Suppressor macrophage treated with lipopolysaccharide for 4 hours (primary cell): ENCODE results near the gene ZAR1.

Source experiments
- DNase-seq: peaks from one replicate; pipeline ENCODE4 v3.0.0-alpha.2; 2020

The ZAR1 gene

DNA sequence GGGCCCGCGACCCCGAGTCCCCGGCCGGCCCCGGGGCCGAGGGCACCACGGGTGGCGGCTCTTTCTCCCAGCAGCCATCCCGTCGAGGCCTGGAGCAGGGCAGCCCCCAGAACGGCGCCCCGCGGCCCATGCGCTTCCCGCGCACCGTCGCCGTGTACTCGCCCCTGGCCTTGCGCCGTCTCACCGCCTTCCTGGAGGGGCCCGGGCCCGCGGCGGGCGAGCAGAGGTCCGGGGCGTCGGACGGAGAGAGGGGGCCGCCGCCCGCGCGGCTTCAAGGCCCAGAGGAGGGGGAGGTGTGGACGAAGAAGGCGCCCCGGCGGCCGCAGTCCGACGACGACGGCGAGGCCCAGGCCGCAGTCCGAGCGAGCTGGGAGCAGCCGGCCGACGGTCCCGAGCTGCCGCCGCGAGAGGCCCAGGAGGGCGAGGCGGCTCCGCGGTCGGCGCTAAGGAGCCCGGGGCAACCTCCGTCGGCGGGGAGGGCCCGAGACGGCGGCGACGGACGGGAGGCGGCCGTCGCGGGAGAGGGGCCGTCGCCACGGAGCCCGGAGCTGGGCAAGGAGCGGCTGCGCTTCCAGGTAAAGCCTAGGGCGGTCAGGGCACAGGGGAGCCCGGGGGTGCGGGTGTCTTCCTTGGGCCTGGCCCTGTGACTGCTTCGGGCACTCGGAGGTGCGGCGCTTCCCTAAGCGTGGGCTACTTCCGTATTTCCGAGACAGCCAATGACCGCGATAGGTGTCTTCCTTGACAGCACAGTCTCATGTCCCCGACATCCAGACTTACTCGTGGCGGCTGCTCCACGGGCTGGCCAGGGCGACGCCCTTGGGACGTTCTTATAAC lies 845 bp downstream of the ZAR1 start:
- DNase-seq: no peak

DNA sequence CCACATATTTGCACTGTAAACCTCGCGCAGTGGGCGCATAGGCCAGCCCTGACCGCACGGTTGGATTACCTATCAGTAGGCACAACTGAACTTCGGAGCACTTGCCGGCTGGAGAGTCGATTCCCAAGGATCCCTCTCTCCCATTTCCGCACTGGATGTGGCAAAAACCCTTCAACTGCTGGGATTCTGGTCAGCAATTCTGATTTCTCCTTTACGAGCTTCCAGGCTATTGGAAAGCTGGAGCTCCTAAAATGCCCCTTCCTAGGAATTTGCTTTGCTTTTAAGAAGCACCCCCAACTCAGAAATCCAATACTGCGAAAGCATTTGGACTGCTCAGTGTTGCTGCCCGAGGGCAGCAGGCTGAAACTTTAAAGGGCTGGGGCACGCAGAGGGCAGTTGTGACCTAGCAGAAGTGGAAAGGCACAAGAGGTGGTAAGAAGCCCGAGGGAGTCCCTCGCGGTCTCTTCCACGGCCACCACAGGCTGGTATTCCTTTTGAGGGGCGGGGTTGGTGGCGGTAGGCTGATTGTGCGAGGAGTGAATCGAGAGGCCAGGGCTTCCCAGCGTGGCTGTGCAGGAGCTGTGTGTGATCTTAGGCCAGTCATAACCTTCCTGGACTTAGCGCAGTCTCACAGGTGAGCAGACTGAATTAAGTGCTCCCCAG lies 1.6 kb downstream of the ZAR1 start:
- DNase-seq: no peak

DNA sequence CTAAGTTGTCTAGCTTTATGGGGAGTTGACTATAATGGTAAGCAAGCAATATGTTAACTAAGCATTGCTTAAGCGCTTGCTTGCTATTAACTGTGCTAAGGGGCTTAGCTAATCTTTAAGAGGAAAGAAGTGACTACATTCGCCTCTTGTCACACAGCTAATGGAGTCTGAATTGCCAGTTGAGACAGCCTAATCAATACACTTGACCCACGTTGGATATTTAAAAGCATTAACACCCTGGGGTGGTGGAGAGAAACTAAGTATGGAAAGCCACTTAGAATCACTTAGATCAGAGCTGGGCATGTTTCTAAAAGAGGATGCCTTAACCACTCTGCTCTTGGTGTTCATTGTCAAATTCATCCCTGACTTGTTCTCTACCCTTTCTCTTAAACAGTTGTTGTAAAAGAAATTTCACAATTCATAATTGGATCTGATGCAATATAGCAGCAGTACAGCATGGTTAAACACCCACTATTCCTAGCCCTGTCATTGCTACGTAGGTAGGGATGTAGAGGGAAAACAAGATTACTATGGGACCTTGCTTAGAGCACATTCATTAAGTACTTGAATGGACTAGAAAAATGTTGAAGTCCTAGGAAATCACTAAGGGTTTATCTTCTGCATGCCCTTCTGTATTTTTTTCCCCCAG lies 3.5 kb downstream of the ZAR1 start:
- no peak for DNase-seq

DNA sequence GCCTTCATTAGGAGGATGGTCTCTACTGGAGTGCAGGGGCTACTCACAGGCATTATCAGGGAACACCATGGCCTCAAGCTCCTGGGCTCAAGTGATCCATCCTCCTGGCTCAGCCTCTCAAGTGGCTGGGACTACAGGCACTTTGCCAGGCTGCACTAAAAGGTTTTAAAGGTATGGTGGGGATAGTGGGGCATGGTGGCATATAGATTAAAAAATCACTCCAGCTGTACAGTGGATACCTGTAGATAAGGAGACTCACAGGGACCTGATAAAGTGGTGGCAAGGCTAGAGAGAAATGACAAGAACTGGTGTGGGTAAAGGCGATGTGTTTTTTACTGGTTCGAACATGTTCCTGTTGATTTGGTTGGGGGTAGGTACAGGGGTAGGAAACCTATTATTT lies 5.9 kb downstream of the ZAR1 start:
- no peak for DNase-seq

DNA sequence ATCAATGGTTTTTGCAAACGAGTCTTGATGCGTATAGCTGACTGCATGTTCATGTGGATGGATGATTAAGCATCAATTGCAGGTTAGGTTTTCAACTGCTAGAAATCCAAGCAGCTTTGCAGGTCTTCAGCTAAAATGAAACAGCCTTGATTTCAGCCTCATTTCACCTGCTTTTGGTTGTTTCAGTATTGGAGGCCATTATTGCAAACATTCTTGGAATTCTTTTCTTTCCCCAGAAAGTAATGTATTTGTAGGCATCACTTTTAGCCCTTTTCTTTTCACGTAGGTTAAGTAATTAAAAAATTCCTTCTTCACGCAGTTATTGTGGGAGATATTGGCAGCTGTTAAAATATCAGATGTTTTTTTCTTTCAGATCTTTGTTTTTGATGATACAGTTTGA lies 8.8 kb downstream of the ZAR1 start:
- DNase-seq: no peak

DNA sequence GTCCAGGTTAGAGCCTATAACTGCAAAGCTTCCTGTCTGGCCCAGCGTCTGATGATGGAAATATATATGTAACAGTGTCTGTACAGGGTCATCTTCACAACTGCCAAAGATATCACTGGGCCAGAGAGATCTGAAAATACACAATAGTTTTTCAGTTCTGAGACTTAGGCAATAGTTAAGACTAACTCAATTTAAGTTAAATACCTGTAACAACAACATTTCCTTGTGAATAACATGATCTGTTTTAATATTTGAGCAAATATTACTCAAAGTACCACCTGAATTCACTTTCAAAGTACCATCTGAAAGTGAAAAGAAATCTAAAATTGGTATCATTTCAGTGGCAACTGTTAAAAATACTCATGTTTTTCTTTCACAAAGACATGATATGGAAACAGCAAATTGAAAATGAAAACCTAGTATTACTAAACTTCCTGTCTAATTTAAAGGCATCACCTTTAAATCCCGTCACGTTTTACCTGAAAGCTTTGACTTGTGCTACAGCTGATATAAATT lies 9.6 kb downstream of the ZAR1 start:
- DNase-seq: no peak

DNA sequence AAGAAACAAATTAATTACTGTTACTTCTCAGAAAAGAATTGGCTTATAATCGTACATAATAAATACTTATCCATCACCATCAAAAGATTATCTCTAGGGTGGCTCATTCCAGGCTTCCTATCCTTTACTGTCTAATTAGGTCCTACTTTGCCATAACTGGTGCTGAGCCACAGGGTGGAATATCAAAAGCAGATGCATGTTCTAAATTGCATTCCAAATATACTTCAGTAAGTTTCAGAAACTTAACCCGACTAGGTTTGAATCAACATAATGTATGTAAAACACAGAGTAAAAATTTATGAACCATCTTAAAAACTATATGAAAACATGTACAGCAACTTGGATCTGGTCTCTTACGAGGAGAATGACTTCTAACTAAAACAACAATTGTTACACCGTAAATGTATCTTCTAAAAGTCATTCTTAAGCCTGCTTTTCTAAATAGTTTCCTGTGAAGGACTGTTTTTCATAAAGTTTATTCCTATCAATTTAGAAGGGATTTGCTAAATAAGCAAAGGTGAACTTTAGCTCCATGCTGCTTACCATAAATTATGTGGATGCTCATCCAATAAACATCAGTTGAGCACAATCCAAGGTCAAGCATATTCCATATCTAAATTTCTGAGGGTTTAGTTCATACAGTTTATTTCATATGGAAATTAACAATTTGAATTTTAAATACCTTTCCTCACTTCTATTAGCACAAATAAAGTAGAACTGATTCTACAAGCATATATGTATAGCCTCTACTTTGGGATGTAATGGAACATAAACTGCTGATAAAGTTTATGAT lies 13.4 kb downstream of the ZAR1 start:
- no peak for DNase-seq

DNA sequence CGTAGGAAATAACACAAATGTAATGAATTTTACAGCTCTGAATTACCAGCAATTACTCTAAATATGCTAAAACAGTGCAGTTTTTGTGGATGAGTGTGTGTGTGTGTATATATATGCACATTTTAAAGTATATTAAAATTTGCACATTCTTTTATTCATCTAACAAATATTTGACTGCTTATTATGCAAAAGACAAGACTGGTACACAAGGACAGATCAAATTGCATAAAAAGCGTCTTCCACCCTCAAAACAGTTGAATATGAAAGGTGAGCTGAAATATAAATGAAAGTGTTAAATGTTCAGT lies 13.9 kb downstream of the ZAR1 start:
- DNase-seq: no peak

DNA sequence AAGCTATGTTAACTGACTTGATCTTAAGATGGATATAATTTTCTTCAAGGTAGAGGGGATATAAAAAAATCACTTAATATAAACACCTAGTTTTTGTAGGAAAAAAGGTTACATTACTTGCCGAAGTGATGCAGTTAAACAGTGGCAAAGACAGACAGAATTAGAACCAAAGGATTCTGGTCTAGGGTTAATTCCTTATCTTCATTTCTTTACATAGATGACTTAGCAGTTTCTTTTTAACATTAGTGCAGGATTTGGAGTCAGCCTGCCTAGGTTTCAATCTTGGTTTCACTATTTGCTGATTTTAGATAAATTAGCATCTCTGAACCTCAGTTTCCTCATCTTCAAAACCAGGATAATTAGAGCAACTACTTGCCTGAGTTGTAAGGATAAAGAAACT lies 14.3 kb downstream of the ZAR1 start:
- DNase-seq: no peak

DNA sequence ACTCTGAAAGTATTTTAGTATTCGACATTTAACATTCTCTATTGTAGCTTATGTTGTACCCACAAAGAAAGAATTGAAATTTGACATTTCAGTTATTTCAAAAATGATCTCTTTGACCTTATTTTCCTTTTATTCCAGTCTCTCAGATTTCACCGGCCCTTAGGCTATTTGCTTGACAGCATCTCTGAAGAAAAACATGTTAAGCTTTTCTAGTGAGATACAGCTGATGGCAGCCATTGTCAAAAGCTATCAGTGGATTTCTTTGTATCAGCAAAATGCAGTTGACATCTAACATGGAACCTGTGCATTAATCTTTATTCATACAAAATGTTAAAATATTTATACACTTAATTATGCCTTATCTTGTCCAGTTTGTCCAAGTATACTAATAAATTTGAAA lies 16.7 kb downstream of the ZAR1 start:
- no peak for DNase-seq

DNA sequence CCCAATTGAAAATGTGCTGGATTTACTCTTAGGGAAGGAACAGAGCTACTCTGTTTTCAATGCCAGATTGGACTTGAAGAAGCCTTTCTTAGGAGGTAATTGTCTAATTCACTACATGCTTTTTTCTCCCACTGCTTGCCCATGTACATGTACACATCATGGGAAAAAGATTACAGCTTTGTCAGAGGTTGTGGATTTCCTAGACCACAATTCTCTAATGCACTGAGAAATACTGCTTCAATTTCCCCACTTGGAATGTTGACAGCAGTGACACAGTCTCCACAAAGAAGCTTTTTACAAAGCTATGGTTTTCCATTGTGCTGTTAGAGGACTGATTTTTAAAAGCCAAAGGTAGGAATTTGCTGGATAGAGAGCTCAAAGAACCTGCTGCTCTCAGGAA lies 19.5 kb downstream of the ZAR1 start:
- no peak for DNase-seq

DNA sequence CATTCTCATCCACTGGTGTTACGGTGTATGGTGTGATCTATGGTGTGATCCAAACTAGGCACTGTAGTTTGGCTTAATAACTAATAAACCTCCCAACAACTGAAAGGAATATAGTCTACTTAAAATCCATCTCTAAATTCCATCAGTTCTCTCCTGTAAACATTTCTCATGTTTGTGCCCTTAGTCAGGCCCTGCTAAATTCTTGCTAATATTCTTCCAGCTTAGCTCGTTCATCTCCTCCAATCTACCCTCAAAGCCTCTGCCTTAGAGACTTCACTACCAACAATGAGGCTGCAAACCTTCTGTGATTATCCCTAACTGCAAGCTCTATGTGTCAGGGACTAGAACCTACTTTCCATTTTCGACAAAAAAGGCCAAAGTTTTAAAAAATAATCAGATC lies 28.1 kb downstream of the ZAR1 start:
- no peak for DNase-seq

DNA sequence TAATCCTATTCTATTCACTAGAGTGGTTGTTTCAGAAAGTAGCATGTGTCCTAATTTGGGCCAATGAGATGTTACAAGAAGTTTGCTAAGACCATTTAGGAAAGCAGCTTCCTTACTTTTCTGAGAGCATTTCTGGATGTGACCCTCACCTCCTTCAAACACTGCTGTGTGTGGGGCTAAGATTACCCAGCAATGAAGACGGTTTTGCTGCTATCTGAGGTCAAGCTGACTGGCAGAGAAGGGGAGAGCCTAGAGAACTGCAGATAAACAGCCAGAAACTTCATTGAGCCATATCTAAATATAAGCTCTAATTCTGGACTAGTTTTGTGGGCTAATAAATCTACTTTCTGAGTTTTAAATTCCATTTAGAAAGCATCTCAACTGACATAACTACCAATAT lies 36.4 kb downstream of the ZAR1 start:
- no peak for DNase-seq

DNA sequence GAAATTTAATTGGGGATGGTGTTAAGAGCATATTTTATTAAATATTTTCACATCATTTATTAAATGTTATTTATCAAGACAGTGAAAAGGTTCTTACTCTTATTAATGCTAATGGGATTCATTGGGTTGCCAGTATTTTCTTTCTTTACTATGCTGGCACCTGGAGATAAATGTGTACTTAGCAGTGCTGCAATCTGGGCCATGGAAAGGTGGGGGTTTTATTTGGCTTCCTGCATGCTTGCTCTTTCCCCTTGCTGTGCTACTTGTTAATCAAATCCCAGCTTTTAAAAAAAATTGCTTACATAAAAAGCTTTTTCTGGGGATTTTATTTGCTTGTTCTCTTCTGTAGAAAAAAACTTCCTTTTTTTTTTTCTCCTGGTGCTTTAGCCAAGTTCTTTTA lies 48.3 kb downstream of the ZAR1 start:
- DNase-seq: no peak

DNA sequence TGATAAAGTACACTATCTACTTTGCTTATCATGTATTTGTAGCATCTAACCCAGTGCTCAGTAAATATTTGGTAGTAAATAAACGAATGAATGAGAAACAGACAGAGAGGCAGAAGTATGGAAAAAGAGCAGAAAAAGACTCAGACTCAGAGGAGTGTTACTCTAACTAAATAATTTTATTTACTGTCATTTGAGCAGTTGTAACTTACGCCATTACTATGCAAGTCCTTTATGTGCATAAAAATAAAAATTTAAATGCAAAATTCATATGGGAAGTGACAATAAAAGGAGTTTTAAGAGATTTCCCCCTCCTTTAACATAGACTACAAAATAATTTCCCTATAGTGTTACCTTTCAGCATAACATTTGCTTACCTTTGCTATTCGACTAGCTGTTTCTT lies 49.5 kb downstream of the ZAR1 start:
- no peak for DNase-seq

DNA sequence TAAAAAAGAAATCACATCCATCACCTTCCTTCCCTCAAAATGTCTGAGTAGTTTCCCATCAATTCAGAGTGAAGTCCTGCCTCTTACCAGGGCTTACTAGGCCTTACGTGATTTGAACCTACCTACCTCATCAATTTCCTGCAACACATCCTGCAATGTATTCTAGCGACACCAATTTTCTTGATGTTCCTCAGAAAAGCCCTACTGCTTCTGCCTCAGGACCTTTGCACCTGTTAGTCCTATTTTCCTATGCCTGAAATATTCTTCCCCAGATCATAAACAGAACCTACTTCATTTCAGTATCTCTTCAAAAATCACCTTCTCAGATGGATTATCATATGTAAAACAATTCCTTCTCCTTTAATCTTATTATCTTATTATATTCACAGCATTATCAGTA lies 52.8 kb downstream of the ZAR1 start:
- no peak for DNase-seq

DNA sequence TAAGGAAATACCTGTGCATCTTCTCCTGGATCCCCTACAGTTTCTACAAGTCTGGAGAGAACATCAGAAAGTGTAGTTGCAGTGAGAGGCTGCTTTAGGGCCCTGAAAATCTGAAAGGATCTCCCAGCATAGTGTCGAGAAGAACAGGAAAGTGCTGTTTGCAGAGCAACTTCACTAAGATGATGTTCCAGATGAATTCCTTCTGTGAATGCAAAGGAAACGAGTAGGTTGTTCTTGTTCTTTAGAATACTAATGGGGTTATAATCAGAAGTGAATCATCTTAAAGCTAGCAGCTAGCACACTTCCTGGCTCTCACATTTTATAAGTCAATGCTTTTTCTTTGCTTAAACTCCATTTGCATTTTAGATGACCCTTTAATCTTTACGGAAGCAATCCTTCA lies 53.7 kb downstream of the ZAR1 start:
- DNase-seq: no peak
